H1 (cell line): Measurements from ENCODE around the gene AGAP1. TPM values are rescaled to one million over a fixed set of nuclear protein-coding genes. Genes with fewer than 3 reads are reported as not detected.

Source experiments
- CHD2 ChIP-seq: IDR thresholded peaks from 2 replicates; pipeline ENCODE4 v1.6.1; 2012; ENCODE audit warnings: low read length, improper control_type of control experiment
- EZH2 ChIP-seq: fragments of 200-600 bp; sonication (generic); IDR thresholded peaks from 2 replicates; pipeline ENCODE4 v1.7.1; 2012; ENCODE audit warnings: low read depth, mild to moderate bottlenecking, moderate library complexity, low read length, inconsistent platforms; ENCODE audit not compliant: severe bottlenecking
- KDM4A ChIP-seq: IDR thresholded peaks from one replicate; pipeline ENCODE4 v1.7.1; 2012; ENCODE audit warnings: low read depth, mild to moderate bottlenecking, moderate library complexity, low read length, inconsistent platforms; ENCODE audit not compliant: severe bottlenecking
- POLR2A ChIP-seq, 2 experiments: IDR thresholded peaks; 1 replicate in 1 of 2; 2 replicates in 1 of 2; pipeline ENCODE4 v1.6.1; 2011; ENCODE audit warnings: low read depth in 2 of 2, low read length in 2 of 2, mild to moderate bottlenecking in 2 of 2; ENCODE audit errors: control extremely low read depth in 1 of 2
- SP1 ChIP-seq: IDR thresholded peaks from 2 replicates; pipeline ENCODE4 v1.6.1; 2011; ENCODE audit warnings: low read depth, low read length
- polyA plus RNA-seq, 7 experiments: library from polyadenylated mRNA; depleted of rRNA in 3 of 7; stranded (reverse) in 5 of 7; unstranded in 2 of 7; fragments of >200 nt in 5 of 7; fragments of 200-250 nt in 2 of 7; gene quantifications; 1 replicate in 5 of 7; 2 replicates in 1 of 7; 4 replicates in 1 of 7; pipeline versions ENCODE4 v1.2.1 to v1.2.3, GENCODE V29; 2011 to 2013; ENCODE audit warnings: missing spikeins in 2 of 7, mixed read lengths in 2 of 7
- total RNA-seq: library from RNA; stranded (reverse); fragmentation: NEBNext Ultra II Directional; extraction: Animal tissue kit (Norgen Biotek cat#: 25700); gene quantifications from 2 replicates; pipeline ENCODE4 v1.2.1, GENCODE V29; 2021
- TF ChIP-seq, protein P1 (sequence below), 3 experiments: IDR thresholded peaks; 1 replicate in 2 of 3; 2 replicates in 1 of 3; pipeline versions ENCODE4 v1.5.1 to v1.6.1; 2011; ENCODE audit warnings: low read length in 3 of 3, mild to moderate bottlenecking in 3 of 3, inconsistent platforms in 2 of 3, low read depth in 1 of 3, moderate library complexity in 1 of 3; ENCODE audit not compliant: insufficient read depth in 1 of 3; ENCODE audit errors: control extremely low read depth in 1 of 3

The AGAP1 gene
- total and polyA plus RNA-seq, 2 of the 8 experiments (the other 6 are each of a cell fraction or from before 2014, with no cell fraction given): 18.1 to 39.4 TPM

- TF ChIP-seq, protein P1, sequence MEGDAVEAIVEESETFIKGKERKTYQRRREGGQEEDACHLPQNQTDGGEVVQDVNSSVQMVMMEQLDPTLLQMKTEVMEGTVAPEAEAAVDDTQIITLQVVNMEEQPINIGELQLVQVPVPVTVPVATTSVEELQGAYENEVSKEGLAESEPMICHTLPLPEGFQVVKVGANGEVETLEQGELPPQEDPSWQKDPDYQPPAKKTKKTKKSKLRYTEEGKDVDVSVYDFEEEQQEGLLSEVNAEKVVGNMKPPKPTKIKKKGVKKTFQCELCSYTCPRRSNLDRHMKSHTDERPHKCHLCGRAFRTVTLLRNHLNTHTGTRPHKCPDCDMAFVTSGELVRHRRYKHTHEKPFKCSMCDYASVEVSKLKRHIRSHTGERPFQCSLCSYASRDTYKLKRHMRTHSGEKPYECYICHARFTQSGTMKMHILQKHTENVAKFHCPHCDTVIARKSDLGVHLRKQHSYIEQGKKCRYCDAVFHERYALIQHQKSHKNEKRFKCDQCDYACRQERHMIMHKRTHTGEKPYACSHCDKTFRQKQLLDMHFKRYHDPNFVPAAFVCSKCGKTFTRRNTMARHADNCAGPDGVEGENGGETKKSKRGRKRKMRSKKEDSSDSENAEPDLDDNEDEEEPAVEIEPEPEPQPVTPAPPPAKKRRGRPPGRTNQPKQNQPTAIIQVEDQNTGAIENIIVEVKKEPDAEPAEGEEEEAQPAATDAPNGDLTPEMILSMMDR (IDR thresholded peaks at IDR 0.05; ENCODE audit: control extremely low read depth in 1 of 3, insufficient read depth in 1 of 3, low read depth in 1 of 3, low read length in 3 of 3): no peak
- no peak for TF ChIP-seq CHD2
- TF ChIP-seq EZH2: no peak
- TF ChIP-seq POLR2A (IDR thresholded peaks at IDR 0.05; ENCODE audit: control extremely low read depth in 1 of 2, low read depth in 2 of 2, low read length in 2 of 2): no peak
- TF ChIP-seq SP1: no peak
- TF ChIP-seq KDM4A: no peak
- TF ChIP-seq, all 59 proteins: peak for 0
These were observed 557.5 kb downstream of the AGAP1 start (continued) for GRCh38 chr2:236051351-236051750.
